Hypothalamus (tissue), 51 donors: ENCODE measurements around the gene SLC38A11.

Source experiments
- DNase-seq, 51 donors: peaks; one replicate each; lab custom pipeline; 2025; lab: John Stamatoyannopoulos, UW

The SLC38A11 gene

DNA sequence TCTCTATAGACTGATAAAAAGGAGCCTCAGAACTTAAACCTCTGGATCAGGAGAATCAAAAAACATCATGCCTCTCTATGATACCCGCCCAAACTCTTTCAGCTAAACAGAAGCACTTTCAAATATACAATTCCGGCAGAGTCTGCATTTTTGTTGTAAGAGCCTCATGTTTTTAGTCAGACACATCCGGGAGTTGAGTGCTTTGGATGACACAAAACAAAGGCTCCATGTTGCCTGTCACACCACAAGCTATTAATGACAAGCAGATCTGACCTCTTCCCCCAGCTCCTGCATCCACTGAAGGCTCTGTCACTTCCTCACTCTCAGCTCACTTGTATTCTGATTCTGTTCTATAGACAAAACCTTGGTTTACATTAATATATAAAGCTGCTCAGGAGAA lies 33.2 kb downstream of the SLC38A11 start:
- DNase-seq = no peak

GRCh38 chr2:164920430-164920829 lies 34.9 kb downstream of the SLC38A11 start:
- no peak for DNase-seq

GRCh38 chr2:164917296-164917903 lies 37.9 kb downstream of the SLC38A11 start:
- DNase-seq = peak in 11 of 51 donors; percentile 0 to 11 (median 2)

- no peak for DNase-seq
Measured at GRCh38 chr2:164915566-164915965, 39.8 kb downstream of the SLC38A11 start.

DNA sequence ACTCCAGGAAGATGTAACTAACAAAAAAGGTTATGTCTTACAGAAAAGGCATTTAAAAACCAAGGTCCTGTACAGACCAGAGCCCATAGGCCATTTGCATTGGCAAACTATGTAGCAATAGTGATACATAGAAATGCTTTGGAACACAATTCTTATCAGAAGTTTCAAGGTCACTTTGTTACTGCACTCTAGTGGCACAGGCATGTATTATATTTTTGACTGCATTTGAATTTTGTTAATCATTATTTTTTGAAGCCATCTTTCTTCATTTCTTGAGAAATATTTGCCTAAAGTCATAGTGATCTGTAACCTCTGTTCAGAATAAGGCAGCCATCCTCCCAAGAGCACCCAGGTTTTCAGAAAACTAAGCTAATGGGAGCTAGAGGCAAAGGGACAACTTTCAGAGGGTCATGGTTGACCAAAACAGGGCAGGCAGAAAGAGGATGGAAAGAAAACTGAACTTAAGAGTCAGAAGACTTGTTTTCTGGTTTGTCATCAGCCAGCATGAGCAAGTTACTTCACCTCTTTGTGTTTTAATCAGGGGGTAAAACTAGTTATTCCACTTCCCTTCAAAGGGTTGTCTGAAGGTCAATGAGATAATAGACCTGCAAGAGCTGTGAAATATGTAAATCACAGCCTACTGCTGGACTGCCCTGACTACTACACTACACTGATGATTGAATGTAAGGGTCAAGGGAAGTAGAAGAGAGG lies 41.5 kb downstream of the SLC38A11 start:
- DNase-seq = no peak

DNA sequence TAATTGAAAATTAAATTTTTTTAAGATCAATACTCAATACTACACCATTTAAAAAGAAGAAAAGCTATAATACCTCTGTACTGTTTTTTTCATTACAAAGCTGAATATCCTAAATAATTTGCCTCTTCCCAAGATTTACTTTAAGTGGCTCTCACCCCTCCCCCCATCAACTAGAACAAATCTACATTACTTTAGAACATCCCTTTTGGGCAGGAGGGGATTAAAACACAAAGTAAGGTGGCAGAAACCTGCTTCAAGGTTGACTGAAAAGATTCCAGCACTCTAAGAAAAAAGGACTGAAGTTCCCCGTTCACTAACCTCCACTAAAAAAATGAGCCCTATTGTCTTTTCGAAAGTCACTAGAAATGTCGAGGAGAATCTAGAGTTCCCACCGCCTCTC lies 42.3 kb downstream of the SLC38A11 start:
- DNase-seq = no peak

GRCh38 chr2:164911832-164912231 lies 43.5 kb downstream of the SLC38A11 start:
- DNase-seq = no peak

DNA sequence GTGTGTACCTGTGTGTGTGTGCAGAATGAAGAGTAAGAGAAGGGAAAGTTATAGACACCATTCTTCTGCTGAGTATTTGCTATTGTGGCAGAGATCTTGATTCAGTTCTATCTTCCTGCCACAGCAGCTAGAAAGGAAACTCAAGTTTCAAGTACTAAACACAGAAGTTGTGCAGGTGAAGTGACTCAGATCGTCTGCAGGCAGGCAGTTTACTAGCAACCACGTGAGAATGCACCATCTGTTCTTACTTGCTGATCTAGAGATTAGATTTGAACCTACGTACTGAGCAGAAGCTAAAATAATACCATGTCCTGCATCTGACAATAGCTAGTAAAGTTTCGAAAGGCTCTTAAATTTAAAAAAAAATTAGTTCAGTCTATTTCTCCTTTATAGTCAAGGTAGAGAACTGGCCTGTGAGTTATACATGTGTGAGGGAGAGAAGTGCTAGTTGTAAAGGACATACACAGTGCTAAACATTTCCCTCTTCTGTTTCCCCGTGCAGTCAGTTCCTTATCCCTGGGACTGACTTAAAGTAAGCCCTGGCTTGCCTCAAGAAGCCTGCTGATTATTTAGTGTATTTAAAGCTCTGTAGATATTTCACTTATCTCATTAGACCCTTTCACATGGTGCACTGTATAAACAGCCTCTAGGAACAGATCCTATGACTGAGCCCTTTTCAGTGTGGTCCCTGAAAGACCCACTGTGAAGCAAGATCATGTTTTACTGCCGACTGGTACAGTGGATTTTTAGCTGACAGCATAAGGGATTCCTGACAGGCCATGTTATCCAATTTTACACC lies 45.0 kb downstream of the SLC38A11 start:
- DNase-seq = no peak

- DNase-seq = no peak
Measured at GRCh38 chr2:164906947-164907346, 48.4 kb downstream of the SLC38A11 start.

DNA sequence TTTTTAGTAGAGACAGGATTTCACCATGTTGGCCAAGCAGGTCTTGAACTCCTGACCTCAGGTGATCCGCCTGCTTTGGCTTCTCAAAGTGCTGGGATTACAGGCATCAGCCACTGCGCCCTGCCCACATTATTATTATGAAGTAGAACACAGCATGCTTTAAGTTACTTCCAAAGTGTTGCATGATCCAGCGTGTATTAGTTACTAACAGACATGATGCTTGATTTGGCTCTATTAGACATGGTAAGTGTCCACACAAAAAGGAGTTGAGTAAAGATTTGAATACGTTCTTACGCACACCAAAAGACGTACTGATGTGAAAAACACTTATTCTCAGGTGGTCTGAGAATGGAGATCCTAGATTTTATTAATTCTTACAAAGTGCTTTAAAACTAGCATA lies 50.0 kb downstream of the SLC38A11 start:
- DNase-seq = no peak

- no peak for DNase-seq
Measured at GRCh38 chr2:164903951-164904350, 51.4 kb downstream of the SLC38A11 start.

DNA sequence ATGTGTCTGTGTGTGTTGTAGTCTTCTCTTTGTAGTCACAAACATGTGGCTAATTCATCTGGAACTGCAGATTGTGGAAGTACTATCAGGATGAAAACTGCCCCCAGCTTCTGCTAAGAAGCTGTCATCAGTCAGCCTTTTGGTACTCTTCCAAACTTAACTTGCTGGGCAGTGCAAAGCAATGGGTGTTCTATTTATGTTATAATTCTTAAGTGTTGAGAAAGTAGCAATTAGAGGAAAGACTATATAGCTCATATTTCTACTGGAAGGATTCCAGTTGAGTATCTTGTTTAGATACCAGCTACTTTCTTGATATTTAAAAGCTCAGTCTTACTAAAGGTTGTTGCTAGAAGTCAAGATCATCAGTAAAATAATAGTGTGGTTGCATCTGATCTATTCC lies 52.1 kb downstream of the SLC38A11 start:
- no peak for DNase-seq

DNA sequence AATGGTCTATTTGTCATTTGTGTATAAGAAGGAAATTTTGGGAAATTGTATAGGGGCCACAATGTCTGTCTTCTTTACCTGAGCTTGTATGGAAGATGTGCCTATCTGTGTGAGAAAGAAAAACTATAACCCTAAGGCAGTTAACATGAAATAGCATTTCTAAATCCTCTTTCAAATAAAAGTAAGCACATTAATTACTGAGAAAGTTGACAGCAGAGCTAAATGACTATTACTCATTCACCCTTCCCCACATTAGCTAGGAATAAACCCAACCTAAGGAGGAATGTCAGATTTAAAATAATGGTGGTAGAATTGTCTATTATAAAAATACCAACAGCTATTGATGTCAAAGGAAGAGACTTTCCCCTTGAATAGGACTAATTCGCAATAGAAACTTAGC lies 56.2 kb downstream of the SLC38A11 start:
- DNase-seq = no peak

DNA sequence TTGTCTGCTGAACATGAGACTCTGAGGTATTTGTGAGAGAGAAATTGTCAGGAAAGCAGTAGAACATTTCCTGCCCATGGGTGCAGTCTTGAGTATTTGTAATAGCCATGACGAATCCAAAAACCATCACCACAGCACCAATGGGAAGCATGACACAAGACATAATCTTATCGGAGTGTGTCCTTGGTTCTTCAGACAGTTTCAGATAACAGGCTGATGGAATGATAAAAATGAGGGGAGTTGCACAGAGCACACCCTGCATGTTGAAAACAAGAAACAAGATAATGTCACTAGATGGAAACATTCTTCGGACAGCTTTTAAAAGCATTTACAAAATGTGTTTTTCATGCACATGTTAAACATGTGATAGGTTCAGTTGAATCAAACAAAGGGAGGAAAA lies 56.9 kb downstream of the SLC38A11 start:
- DNase-seq = no peak

- no peak for DNase-seq
Measured at GRCh38 chr2:164897469-164898260, 57.7 kb downstream of the SLC38A11 start.

DNA sequence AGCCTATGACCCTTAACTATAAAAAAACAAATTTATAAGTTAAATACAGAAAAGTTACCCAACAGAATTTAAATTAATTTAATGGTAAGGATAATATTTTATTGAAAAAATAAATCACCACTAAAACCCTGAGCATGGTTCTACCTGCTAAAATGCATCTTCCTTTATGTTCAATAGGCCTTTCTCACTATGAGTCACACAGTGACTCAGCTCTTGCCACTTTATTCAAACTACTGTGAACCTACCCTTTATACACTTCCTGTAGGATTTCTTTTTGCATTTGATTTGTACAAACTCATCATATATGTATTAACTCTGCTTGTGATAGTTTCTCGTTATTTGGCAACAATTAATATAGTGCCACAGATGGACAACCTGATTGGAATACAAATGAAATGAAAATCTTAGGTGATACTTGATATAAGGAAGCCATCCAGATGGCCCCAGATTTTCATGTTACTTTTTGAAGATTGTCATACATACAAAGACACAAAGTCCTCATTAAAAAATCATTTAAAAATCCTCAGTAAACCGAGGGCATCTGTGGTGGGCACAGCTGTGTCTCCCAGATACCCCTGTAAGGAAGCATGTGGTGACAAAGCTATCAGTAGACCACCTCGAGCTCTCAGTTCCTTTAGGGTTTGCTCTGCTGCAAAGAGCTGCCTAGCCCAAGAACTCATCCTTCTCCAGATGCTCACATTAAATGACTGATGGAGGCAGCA lies 58.5 kb downstream of the SLC38A11 start:
- no peak for DNase-seq

GRCh38 chr2:164896226-164896625 lies 59.1 kb downstream of the SLC38A11 start:
- DNase-seq = no peak

GRCh38 chr2:164891460-164891859 lies 63.9 kb downstream of the SLC38A11 start:
- DNase-seq = no peak

GRCh38 chr2:164890544-164890943 lies 64.8 kb downstream of the SLC38A11 start:
- DNase-seq = no peak

DNA sequence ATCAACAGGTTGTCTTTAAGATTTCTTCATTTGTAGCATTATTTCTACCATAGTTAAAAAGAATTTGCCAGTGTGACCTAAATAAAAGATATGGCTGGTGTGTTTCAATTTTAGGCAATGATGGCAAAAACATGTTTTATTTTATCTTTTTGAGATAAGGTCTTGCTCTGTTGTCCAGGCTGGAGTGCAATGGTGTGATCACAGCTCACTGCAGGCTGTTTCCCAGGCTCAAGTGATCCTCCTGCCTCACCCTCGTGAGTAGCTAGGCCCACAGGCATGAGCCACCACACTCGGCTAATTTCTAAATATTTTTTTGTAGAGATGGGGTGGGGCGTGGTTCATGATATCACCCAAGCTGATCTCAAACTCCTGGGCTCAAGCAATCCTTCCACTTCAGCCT lies 66.7 kb downstream of the SLC38A11 start:
- no peak for DNase-seq
